GM18511 (cell line): Measurements from ENCODE around the gene HOXD8.

ENCODE experiments used
- ATAC-seq: cut with Tn5 transposase; IDR thresholded peaks from one replicate; pipeline ENCODE4 v1.9.1; 2021; ENCODE audit warnings: mild to moderate bottlenecking, moderate library complexity; ENCODE audit not compliant: unreplicated experiment

HOXD8 gene

DNA sequence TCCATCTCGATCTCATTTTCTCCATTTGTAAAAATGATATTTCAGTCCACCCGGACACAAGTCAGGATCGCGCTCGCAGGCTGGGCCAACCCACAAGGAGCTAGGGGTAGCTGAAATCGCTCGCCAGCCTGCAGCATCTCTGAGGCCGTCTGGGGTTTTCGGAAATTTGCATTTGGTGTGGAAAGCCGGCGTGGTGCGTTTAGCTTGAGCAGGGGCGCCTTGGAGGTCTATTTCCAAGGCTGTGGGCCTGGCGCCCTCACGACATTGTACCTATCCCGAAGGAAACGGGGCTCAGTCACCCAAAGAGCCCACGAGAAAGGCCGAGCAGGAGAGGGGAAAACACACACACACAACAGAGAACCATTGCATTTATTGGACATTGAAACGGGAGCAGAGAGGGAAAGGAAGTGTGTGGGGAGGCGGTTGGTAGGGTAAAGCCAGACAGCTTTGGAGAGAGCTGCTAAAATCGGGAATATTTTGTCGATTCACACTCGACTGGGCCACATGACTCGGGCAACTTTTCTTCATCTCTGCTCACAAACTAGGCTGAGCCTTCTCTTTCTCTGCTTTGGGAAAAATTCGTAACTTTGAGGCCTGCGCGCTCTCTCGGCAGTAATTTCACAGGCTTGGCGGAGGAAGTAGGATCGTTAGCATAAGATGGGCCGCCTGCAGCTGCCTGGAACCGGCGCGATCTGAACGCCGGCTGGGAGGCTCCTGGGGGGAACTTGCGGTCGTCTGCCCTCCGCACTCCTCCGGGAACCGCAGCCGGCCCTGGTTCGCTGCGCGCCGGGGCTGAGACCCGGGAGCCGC is 1.1 kb upstream of the HOXD8 start:
- ATAC-seq = no peak

DNA sequence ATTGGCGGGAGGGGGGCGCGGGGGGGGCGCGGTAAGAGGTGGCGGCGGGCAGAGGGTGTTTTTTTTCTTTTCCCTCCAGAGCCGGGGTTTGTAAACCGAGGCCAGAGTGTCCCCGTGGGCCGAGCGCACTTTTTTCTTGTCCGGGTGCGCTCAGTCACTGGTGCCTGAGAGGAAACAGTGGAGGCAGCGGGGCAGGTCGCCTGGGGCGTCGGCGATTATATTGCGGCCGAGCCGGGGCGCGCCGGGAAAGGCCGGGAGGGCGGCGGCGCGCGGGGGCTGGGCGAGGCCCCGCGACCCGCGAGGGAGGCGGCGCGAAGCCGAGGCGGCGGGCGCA is 275 bp downstream of the HOXD8 start:
- no peak for ATAC-seq

DNA sequence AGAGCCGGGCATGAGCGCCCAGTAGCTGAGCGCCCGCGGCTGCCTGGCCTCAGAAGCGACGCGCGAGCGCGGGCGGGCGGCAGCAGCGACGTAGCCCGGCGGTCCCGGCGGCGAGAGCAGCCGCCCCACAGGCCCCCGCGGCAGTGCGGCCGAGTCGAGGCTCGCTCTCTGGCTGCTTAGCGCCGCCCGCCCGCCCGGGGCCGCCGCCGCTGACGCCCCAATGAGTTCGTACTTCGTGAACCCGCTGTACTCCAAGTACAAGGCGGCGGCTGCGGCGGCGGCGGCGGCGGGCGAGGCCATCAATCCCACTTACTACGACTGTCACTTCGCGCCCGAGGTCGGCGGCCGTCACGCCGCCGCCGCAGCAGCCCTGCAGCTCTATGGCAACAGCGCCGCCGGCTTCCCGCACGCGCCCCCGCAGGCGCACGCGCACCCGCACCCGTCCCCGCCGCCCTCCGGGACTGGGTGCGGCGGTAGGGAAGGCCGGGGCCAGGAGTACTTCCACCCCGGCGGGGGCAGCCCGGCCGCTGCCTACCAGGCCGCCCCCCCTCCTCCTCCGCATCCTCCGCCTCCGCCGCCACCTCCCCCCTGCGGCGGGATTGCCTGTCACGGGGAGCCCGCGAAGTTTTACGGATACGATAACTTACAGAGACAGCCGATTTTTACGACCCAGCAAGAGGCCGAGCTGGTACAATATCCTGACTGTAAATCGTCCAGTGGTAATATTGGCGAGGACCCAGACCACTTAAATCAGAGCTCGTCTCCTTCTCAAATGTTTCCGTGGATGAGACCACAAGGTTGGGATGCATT is 847 bp downstream of the HOXD8 start:
- ATAC-seq = no peak

DNA sequence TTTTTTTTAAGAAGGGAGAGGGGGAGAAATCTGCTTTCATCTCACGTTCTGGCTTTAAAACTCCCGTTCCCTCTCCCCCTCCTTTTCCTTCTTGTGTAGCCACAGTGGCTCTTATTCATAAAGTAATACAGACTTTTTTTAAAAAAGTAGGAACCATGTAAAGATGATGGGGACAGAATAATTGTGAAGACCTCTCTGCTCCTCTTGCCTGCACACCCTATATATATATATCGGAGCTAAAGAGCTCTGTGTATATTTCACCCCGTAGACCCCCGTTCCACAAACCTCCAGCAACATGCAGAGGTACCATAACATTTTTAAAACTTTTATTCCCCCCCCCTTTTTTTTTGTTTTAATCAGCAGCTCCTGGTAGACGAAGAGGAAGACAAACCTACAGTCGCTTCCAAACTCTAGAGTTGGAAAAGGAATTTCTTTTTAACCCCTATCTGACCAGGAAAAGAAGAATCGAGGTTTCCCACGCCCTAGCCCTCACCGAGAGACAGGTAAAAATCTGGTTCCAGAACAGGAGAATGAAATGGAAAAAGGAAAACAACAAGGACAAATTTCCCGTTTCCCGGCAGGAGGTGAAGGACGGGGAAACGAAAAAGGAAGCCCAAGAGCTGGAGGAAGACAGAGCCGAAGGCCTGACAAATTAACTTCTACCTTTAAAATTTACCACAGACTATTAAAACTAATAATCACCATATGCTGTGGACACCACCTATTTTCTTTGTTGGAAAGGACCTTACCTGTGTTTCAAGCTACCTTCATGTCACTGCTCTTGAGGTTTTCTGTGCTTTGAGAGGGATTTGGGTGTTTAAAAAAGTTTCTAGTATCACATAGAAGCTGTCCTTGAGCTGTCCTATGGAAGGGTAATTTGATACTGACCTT is 1.7 kb downstream of the HOXD8 start:
- ATAC-seq = no peak

DNA sequence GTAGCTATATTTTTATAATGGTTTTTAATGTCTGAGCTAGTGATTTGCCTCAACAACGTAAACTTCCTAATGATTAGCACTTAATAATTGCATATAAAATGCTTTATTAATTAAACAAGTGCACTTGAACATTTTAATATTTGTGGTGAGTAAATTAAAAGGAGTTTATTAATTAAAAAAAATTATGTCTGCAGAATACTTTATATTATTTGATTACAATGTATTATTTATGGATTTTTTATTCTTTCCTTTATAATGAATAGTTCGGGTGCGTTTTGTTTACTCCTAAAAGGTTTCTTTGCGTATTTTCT is 2.3 kb downstream of the HOXD8 start:
- no peak for ATAC-seq

DNA sequence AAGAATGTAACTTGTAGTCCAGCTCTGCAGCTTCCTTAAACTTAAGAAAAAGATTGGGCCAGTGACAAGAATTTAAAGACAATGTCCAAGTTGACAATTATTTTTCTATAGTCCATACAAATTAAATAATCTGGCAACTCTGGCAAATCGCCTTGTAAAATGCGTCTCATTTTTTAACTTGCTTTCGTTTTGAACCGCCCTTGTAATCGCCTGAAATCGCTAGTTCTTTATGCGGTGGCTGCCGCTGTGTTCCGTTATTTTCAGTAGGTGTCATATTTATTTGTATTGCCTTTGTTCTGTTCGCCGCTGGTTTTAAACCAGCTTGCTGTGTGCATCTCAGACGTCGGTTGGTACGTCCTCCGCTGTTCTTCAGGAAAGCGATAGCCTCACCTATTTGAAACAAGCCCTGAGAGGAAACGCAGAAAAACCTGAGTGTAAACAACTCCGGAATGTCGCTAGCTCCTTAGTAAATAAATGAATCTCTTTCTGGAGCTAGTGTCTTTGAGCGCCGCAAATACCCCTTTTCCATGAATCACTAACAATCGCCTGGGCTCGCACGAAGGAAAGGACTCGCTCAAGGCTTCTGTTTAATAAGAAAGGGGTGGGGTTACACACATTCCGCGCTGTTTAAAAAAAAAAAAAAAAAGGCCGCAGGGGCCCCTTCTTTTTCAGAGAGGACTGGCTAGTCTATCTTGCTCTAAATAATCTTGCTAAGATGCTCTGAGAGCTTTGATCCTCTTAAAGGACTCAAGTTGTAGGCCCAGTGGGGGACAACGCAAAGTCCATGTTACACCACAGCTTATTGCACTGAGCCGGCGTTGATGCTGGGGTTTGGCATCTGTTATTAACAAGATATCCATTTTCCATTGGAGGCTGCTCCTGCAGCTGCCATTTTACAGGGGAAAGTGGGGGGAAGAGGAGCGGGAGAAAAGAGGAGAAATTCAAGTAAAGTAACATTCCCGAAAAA is 3.0 kb downstream of the HOXD8 start:
- no peak for ATAC-seq

DNA sequence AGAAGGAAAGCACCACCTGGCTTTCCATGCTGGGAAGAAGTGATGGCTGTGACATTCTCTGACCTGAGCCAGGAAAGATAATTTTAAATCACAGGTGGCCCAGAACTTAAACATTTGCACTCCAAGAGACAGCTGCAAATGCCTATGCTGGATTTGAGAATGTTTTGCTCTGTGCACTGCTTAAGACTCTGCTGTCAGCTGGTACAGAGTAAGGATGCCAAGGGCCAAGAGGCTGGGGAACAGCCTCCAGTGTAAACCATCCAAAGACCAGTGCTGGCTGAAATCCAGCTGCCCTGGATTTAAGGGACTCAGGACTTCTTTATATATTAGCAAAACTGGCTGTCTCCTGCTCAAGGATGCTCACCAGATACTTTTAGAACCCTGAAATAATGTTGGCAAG is 3.9 kb downstream of the HOXD8 start:
- ATAC-seq = no peak

DNA sequence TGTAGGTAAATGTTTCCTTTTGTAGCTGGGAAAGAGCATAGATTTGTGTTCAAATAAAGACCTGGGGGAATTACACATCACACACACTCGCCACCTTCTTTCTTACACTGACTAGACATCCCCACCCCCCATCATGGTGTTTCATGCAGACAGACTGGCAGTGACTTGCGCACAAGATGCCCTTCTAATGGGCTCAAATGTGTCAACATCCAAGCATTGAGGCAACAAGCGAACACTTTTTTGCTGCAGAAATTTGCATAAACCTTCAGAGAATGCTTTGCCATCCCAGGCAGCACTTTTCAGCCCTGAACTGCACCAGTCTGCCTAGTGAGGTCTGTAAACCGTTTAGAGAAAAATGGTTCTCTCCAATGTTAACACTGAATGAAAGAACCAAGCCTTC is 4.5 kb downstream of the HOXD8 start:
- ATAC-seq = no peak

DNA sequence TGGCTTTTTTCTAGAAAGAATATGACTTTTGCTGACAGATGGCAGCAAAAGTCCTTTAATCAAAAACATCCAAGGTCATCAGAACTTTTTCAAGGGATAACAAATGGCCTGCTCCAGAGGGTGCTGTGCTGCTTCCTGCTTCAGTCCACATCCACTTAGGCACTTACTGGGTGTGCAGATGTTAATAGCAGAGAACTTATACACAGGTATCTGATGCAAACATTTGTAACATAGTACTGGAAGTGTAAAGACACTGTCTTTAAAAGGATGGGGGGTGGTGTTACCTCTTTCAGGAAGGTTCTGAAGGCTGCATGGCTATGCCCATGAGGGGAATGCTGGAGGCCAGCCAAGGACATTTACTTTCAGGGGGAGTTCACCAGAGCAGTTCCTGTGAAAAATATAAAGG is 5.5 kb downstream of the HOXD8 start:
- no peak for ATAC-seq

DNA sequence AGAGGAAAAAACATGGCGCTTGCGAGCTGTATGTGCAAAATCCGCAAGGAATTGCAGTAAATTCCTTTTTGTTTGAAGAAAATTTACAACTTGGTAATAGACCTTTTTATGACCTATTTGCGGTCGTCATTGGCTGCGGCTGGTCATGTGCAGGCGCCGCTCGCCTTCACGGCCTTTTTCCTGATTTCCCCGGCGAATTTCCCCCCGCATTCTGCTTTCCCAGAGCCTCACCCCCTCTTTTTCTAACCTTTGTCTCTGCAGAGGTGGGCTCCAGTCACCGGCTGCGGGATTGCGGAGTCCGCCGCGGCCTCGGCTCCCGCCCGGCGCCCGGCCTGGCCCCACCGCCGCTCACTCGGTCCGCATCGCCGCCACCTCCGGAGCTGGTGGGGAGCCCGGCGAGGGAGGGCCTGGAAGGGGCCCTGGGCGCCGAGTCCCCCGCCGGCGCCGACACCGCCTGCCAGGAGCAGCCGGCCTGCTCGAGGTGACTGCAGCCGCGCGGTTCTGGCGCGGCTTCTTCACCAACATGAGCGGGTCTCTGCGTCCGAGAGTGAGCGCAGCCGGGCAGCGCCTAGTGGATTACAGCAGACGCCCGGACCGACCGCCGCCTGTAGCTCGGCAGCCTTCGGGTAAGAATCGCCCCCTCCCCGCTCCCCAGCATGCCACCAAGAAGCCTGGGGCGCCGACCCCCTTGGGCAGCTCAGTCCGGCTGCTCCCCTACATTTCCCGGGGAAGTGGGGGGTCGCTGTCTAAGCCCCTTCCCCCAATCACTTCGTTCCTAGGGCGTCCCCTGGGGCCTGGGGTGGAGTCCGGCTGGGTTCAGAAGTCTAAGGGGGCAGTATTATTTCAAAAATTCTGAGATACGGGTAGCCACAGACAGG is 7.1 kb downstream of the HOXD8 start:
- ATAC-seq = no peak

DNA sequence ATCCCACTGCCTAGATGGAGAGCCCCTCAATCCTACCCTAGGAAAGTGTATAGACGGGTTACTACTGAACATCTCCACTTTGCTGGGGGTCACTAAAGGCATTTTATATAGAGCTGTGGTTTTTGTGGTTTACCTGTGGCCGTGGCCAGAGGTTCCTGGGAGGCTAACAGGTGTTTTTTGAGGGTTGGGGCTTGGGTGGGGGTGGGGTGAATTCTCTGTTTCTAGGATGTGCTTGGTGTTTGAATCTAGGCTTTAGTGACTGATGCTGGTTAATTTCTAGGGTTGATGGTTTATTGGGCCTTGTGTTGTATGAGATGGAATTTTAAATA is 7.7 kb downstream of the HOXD8 start:
- no peak for ATAC-seq

DNA sequence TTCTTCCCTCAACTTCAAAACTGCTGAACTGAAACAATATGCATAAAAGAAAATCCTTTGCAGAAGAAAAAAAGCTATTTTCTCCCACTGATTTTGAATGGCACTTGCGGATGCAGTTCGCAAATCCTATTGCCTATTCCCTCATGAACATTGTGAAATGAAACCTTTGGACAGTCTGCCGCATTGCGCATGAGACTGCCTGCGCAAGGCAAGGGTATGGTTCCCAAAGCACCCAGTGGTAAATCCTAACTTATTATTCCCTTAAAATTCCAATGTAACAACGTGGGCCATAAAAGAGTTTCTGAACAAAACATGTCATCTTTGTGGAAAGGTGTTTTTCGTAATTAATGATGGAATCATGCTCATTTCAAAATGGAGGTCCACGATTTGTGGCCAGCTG is 8.4 kb downstream of the HOXD8 start:
- ATAC-seq = no peak

DNA sequence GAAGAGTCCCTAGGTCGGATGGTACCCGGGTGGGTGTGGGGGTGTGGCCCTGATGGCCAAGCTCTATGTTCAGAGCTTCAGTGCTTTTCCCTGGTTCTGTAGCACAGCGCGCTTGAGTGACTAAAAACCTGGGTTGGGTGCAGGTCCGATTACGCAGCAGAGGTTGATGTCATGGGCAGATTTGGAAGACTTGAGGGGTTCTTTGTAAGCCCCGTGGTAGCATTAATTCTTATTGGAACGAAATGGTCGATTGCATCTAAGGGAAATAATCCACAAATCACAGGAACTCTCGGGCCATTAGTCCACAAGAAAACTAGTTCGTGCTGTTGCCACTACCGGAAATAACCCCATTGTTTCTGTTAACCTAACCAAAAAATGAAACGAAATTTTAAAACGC is 9.0 kb downstream of the HOXD8 start:
- ATAC-seq = no peak

DNA sequence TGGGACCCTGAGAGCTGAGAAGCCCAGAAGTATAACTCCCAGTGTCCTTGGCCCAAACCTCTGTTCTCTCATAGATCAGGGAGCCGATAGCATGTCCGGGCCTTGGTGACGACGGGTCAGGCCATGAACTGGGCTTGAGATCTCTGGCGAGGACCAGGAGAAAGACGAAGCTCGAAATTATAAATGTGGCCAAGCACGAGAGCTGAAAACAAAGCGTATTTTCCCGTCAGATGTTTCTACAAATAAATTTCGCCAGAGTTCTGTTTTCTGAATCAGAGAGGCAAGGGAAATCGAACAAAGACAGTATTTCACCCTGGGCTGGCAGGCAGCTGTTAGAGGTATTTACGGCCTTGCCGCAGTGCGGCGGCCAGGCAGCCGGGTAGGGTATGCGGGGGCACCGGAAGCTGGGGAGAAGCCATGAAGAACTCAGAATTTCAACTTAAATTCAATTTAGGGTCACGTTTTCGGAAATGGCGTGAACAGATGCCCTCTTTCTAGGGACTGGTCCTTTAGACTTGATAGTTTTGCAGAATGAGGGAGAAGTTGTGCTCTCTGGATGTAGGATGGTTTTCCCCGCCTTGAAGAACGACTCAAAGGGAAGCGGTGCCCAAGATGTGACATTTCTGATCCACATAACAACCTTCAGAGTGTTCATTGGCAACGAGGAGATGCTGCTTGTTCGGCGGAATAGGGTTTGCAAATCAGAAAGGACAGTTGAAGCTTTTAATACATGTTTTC is 9.6 kb downstream of the HOXD8 start:
- ATAC-seq = no peak

DNA sequence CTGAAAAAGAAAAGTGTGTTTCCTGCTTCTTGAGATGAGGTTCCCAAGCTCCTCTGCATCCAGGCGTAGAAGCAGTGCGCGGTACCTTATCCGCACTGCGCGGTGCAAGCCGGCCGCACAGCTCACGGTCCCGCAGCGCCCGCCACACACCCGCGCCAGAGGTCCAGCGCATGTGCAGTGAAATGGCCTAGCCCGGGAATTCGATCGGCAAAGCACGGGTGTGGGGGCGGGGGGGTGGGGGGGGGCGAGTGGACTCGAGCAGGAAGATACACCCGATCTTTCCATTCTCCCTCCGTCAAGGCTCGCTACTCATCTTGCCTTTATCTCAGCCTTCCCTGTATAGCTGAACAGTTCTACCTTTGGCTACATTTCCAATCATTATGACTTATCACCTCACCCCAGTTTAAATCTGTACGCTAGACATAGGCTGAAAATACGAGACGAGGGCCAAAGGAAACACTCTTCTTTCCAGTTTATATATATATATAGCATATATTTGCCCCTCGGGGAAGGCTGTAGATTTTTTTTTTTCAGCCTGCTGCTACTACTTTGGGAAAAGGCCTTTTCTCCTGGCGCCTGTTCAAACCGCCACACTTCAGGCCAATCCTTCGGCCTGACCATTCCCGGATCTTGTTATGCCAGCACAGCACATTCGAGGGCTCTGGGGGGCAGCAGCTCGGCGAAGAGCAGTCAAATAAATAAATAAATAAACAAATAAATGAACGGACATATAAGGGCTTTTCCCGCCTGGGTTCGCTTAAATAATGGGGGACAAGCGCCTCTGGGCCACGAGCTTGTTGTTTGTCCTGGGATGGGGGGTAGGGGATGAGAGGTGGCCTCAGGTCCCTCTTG is 10.4 kb downstream of the HOXD8 start:
- no peak for ATAC-seq

DNA sequence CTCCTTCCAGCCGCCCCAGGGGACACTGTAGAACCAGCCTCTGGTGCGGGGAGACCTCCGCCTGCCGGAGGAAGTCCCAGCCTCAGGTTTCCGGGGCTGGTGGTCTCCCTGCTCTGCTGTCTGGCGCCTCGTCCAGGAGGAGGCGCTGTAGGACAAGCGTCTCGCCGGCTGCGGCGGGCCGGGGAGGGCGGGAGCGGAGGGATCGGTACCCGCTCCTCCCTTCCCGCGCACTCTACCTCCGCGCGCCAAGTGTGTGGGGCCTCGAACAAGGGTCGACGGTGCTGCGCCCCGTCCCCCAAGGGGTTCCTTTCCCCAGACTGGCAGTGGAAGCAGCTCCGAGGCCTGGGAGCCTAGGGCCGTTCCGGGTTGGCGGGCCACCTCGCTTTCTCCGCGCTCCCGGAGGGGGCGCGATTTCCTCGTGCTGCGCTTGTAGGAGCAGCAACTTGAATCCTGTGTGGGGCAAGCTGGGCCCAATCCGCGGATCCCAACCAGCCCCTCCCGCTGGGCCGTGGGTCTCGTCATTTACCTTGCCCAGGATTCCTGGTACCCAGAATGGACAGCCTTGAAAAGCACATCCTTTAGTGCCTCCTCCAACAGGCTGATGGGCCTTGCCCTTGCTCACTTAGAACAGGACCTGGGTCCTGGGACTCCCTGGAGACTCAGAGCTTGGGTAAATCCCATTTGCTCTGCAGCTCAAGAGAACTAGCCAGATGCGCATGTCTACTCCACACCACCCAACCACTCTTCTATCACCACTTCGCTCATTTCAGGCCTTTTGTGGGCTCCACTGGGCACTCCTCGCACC is 11.2 kb downstream of the HOXD8 start:
- peak; percentile 96 for ATAC-seq

DNA sequence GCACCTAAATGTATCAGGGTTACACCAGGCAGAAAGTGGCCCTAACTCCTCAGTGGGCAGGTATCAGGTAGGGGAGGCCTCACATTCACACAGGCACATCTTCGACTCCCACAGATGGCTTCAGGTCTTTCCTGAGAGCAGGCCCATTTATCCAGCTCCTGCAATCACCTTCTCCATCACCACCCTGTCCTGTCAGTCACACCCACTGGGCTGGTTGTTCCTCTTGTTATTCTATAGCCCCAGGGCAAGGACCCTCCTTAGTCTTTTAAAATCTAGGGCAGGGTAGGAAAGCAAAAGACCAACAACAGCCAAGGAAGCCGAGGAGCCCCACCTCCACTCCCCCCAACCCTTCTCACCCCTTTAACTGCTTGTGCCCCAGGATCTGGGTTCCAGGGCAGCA is 12.8 kb downstream of the HOXD8 start:
- ATAC-seq = no peak
